PC-3 (cell line): ENCODE measurements around the gene MRTFA. TPM values are rescaled to one million over a fixed set of nuclear protein-coding genes. Genes with fewer than 3 reads are reported as not detected.

Experiments
- ATAC-seq: fragments of 200-7000 bp; cut with Tn5 transposase; 2 replicates; pipeline ENCODE4 v1.9.1; 2020; ENCODE audit warnings: mild to moderate bottlenecking, moderate library complexity
- BruUV-seq: library from RNA; stranded (reverse); fragments of 400-500 nt; replicated peaks from 2 replicates; lab custom pipeline; 2021; lab: Mats Ljungman, UMichigan
- CTCF ChIA-PET: fragments of 300-600 bp; sonication (Branson Sonifier 250); formaldehyde crosslinking; loops from one replicate; lab custom pipeline; 2022; ENCODE audit warnings: antibody characterized with exemption; lab: Charles Lee
- POLR2A ChIA-PET: fragments of 300-600 bp; sonication (Branson Sonifier 250); formaldehyde crosslinking; loops from one replicate; lab custom pipeline; 2022; ENCODE audit warnings: antibody characterized with exemption; ENCODE audit not compliant: unreplicated experiment; lab: Charles Lee
- DNase-seq: peaks from one replicate; pipeline ENCODE4 v3.0.0-alpha.2; 2015
- H2AFZ ChIP-seq: fragments of 300-600 bp; sonication (generic); 2 replicates; pipeline ENCODE4 v1.6.0; 2016; ENCODE audit warnings: antibody characterized with exemption, low read length
- H3F3A ChIP-seq: fragments of 300-600 bp; sonication (generic); one replicate; pipeline ENCODE4 v1.6.0; 2017; ENCODE audit warnings: antibody characterized with exemption, low read length, control low read depth, mild to moderate bottlenecking; ENCODE audit not compliant: unreplicated experiment
- H3K27ac ChIP-seq: fragments of 300-600 bp; sonication (generic); 2 replicates; pipeline ENCODE4 v1.5.1; 2016; ENCODE audit warnings: mild to moderate bottlenecking, low read length
- H3K27me3 ChIP-seq: fragments of 300-600 bp; sonication (generic); 2 replicates; pipeline ENCODE4 v1.6.1; 2016; ENCODE audit warnings: low read length, mixed read lengths
- H3K36me3 ChIP-seq: fragments of 300-600 bp; sonication (generic); 2 replicates; pipeline ENCODE4 v1.6.1; 2016; ENCODE audit warnings: low read depth, mixed run types, low read length, mixed read lengths
- H3K4me1 ChIP-seq: fragments of 300-600 bp; sonication (generic); 2 replicates; pipeline ENCODE4 v1.5.1; 2016; ENCODE audit warnings: low read length; ENCODE audit not compliant: insufficient read depth
- H3K4me2 ChIP-seq: fragments of 300-600 bp; sonication (generic); 2 replicates; pipeline ENCODE4 v1.6.0; 2016; ENCODE audit warnings: low read length
- H3K4me3 ChIP-seq: fragments of 300-600 bp; sonication (generic); 2 replicates; pipeline ENCODE4 v1.5.1; 2016; ENCODE audit warnings: mild to moderate bottlenecking, low read length, mixed read lengths
- H3K79me2 ChIP-seq: fragments of 300-600 bp; sonication (generic); 2 replicates; pipeline ENCODE4 v1.6.1; 2017; ENCODE audit warnings: low read length, mixed read lengths
- H3K9ac ChIP-seq: fragments of 300-600 bp; sonication (generic); 2 replicates; pipeline ENCODE4 v1.6.0; 2016; ENCODE audit warnings: mild to moderate bottlenecking, low read length
- H3K9me2 ChIP-seq: fragments of 300-600 bp; sonication (generic); replicated peaks from 2 replicates; pipeline ENCODE4 v1.6.1; 2016; ENCODE audit warnings: mixed run types, low read length, mixed read lengths
- H3K9me3 ChIP-seq: fragments of 300-600 bp; sonication (generic); 2 replicates; pipeline ENCODE4 v1.6.1; 2016; ENCODE audit warnings: low read length, mixed read lengths
- H4K20me1 ChIP-seq: fragments of 300-600 bp; sonication (generic); 2 replicates; pipeline ENCODE4 v1.6.1; 2016; ENCODE audit warnings: low read length, mixed read lengths
- CTCF ChIP-seq: fragments of 300-600 bp; sonication (generic); conservative IDR thresholded peaks from 2 replicates; pipeline ENCODE4 v1.5.1; 2017; ENCODE audit warnings: antibody characterized with exemption, low read depth, mild to moderate bottlenecking, low read length
- EZH2 ChIP-seq: fragments of 300-600 bp; sonication (generic); IDR thresholded peaks from one replicate; pipeline ENCODE4 v1.6.1; 2017; ENCODE audit warnings: antibody characterized with exemption, mild to moderate bottlenecking, low read length; ENCODE audit not compliant: unreplicated experiment
- EZH2phosphoT487 ChIP-seq: fragments of 300-600 bp; sonication (generic); IDR thresholded peaks from 2 replicates; pipeline ENCODE4 v1.6.1; 2018; ENCODE audit warnings: mild to moderate bottlenecking, antibody characterized with exemption, low read length, borderline replicate concordance
- intact Hi-C: fragments of 100-400 bp; cut with micrococcal nuclease; formaldehyde crosslinking; loops from 2 replicates; pipeline ENCODE4 v1.9.0; 2023
- total RNA-seq: library from RNA; depleted of rRNA; stranded (reverse); fragments of >200 nt; gene quantifications from 2 replicates; pipeline ENCODE4 v1.2.3, GENCODE V29; 2014

MRTFA gene
- total RNA-seq, 1 experiment from 2014 or later: 32.6 TPM

- H3K27ac ChIP-seq: no peak overlapping the region
- no peaks in the 10 kb centered on the region for H3K27me3 ChIP-seq
- no peaks in the 10 kb centered on the region for H4K20me1 ChIP-seq
- CTCF ChIA-PET: no interaction called here
- H3K9ac ChIP-seq: no peak overlapping the region
- H3K9me2 ChIP-seq: no peaks in the 10 kb centered on the region
- H3K36me3 ChIP-seq: no peaks in the 10 kb centered on the region; the same call in 1 of the 2 replicates
- H3K4me2 ChIP-seq: no peak overlapping the region
- no peak for TF ChIP-seq CTCF
- TF ChIP-seq EZH2phosphoT487: no peak
- TF ChIP-seq EZH2: no peak
- DNase-seq (no peak), ATAC-seq (no peak)
- no peaks in the 10 kb centered on the region for H3K4me1 ChIP-seq
- peaks cover 23% of the 10 kb centered on the region for H3K79me2 ChIP-seq
- intact Hi-C loops: no loop called here
- POLR2A ChIA-PET: no interaction called here
- no peaks in the 10 kb centered on the region for H3F3A ChIP-seq
- no TSS peak for BruUV-seq
- no peak overlapping the region for H3K4me3 ChIP-seq
- no peaks in the 10 kb centered on the region for H3K9me3 ChIP-seq
- H2AFZ ChIP-seq: no peak overlapping the region
Observed at GRCh38 chr22:40449676-40450035, 186.9 kb downstream of the MRTFA start.

- Histone ChIP-seq H3F3A (no peaks in the 10 kb centered on the region), H3K27ac (no peak overlapping the region), H3K9me3 (no peaks in the 10 kb centered on the region), H3K4me1 (no peaks in the 10 kb centered on the region), H3K79me2 (peaks cover 20% of the 10 kb centered on the region; the same call in 1 of the 2 replicates), H3K4me3 (no peak overlapping the region), H3K27me3 (no peaks in the 10 kb centered on the region), H2AFZ (no peak overlapping the region), H3K9me2 (no peaks in the 10 kb centered on the region), H3K4me2 (no peak overlapping the region), H3K9ac (no peak overlapping the region), H4K20me1 (no peaks in the 10 kb centered on the region), H3K36me3 (no peaks in the 10 kb centered on the region)
- DNase-seq: no peak
- TF ChIP-seq EZH2phosphoT487: no peak
- no peak for TF ChIP-seq EZH2
- TF ChIP-seq CTCF: no peak
- ChIA-PET CTCF (no interaction called here), POLR2A (no interaction called here)
- intact Hi-C loops: no loop called here
- no peak for ATAC-seq
- no TSS peak for BruUV-seq
Observed at GRCh38 chr22:40446203-40446602, 190.3 kb downstream of the MRTFA start.

- H3F3A ChIP-seq: no peaks in the 10 kb centered on the region
- H3K4me1 ChIP-seq: no peaks in the 10 kb centered on the region
- H3K79me2 ChIP-seq: peaks cover 8% of the 10 kb centered on the region; the same call in 1 of the 2 replicates
- H3K4me2 ChIP-seq: no peak overlapping the region
- CTCF ChIA-PET: no interaction called here
- H3K9ac ChIP-seq: no peak overlapping the region
- no peak overlapping the region for H2AFZ ChIP-seq
- H3K27me3 ChIP-seq: no peaks in the 10 kb centered on the region
- ATAC-seq (no peak), DNase-seq (no peak)
- H3K9me3 ChIP-seq: no peaks in the 10 kb centered on the region
- H3K27ac ChIP-seq: no peak overlapping the region
- no peak for TF ChIP-seq EZH2phosphoT487
- TF ChIP-seq CTCF: no peak
- TF ChIP-seq EZH2: no peak
- no peaks in the 10 kb centered on the region for H3K9me2 ChIP-seq
- H3K4me3 ChIP-seq: no peak overlapping the region
- H4K20me1 ChIP-seq: no peaks in the 10 kb centered on the region
- H3K36me3 ChIP-seq: no peaks in the 10 kb centered on the region
- BruUV-seq: no TSS peak
- intact Hi-C loops: no loop called here
- POLR2A ChIA-PET: no interaction called here
Observed at GRCh38 chr22:40444178-40444831, 192.2 kb downstream of the MRTFA start.
